Endothelial cell of umbilical vein (primary cell): ENCODE measurements around the gene LMO7. TPM values are rescaled to one million over a fixed set of nuclear protein-coding genes. Genes with fewer than 3 reads are reported as not detected.

ENCODE experiments used
- BruUV-seq: library from RNA; stranded (reverse); fragments of 400-500 nt; replicated peaks from 2 replicates; lab custom pipeline; 2021; lab: Mats Ljungman, UMichigan
- CTCF ChIA-PET: fragments of 300-600, 350-600 bp; sonication (Branson Sonifier 250); formaldehyde crosslinking; loops from one replicate; lab custom pipeline; 2021; ENCODE audit warnings: antibody characterized with exemption, inconsistent platforms; lab: Charles Lee
- POLR2A ChIA-PET: fragments of 300-600, 350-600 bp; sonication (Branson Sonifier 250); formaldehyde crosslinking; loops from one replicate; lab custom pipeline; 2021; ENCODE audit warnings: antibody characterized with exemption, inconsistent platforms; lab: Charles Lee
- DNase-seq: peaks from one replicate; pipeline ENCODE4 v3.0.0-alpha.2; 2011; ENCODE audit warnings: low read depth, low spot score
- FAIRE-seq: peaks from 2 replicates; lab custom pipeline; 2011; peaks lifted over from hg19 to GRCh38; lab: Jason Lieb, UNC
- H2AFZ ChIP-seq: 2 replicates; pipeline ENCODE4 v1.6.0; 2012; ENCODE audit warnings: low read depth, low read length, control low read depth, inconsistent platforms
- H3K27ac ChIP-seq: 2 replicates; pipeline ENCODE4 v1.5.1; 2011; ENCODE audit warnings: low read depth, mild to moderate bottlenecking, control low read depth, low read length, moderate library complexity; ENCODE audit not compliant: insufficient read depth
- H3K27me3 ChIP-seq, 2 experiments: 2 replicates each; pipeline versions ENCODE4 v1.6.0 to v1.6.1; 2011; ENCODE audit warnings: low read length in 2 of 2, mixed read lengths in 1 of 2; ENCODE audit not compliant: control insufficient read depth in 2 of 2, insufficient read depth in 2 of 2
- H3K36me3 ChIP-seq, 2 experiments: 2 replicates in 1 of 2; 3 replicates in 1 of 2; pipeline ENCODE4 v1.5.1; 2011; ENCODE audit warnings: low read length in 2 of 2, mild to moderate bottlenecking in 1 of 2, moderate library complexity in 1 of 2; ENCODE audit not compliant: control insufficient read depth in 2 of 2, insufficient read depth in 2 of 2; ENCODE audit errors: extremely low read depth in 1 of 2
- H3K4me1 ChIP-seq: 3 replicates; pipeline ENCODE4 v1.5.1; 2011; ENCODE audit warnings: mild to moderate bottlenecking, low read length; ENCODE audit not compliant: control insufficient read depth, insufficient read depth; ENCODE audit errors: extremely low read depth
- H3K4me2 ChIP-seq: 2 replicates; pipeline ENCODE4 v1.6.1; 2011; ENCODE audit warnings: low read length, control low read depth, mixed read lengths; ENCODE audit not compliant: insufficient read depth
- H3K4me3 ChIP-seq, 3 experiments: fragments of 200-600 bp in 1 of 3; sonication (generic), shearing (Covaris generic) in 1 of 3; replicated peaks in 1 of 3; 2 replicates each; pipeline ENCODE4 v1.5.1; 2011 to 2016; ENCODE audit warnings: control low read depth in 3 of 3, low read length in 3 of 3, mild to moderate bottlenecking in 2 of 3, inconsistent platforms in 1 of 3, low read depth in 1 of 3, moderate library complexity in 1 of 3; ENCODE audit not compliant: insufficient read depth in 1 of 3
- H3K79me2 ChIP-seq: 2 replicates; pipeline ENCODE4 v1.6.0; 2012; ENCODE audit warnings: low read length, inconsistent platforms; ENCODE audit not compliant: control insufficient read depth, insufficient read depth
- H3K9ac ChIP-seq: replicated peaks from 2 replicates; pipeline ENCODE3; 2011; ENCODE audit warnings: low read length, control low read depth; ENCODE audit not compliant: insufficient read depth; ENCODE audit errors: extremely low read depth
- H3K9me1 ChIP-seq: replicated peaks from 3 replicates; pipeline ENCODE4 v1.6.0; 2011; ENCODE audit warnings: mild to moderate bottlenecking, low read length; ENCODE audit not compliant: control insufficient read depth, insufficient read depth; ENCODE audit errors: extremely low read depth
- H3K9me3 ChIP-seq: replicated peaks from 2 replicates; pipeline ENCODE4 v1.5.1; 2012; ENCODE audit warnings: low read length, inconsistent platforms; ENCODE audit not compliant: control insufficient read depth, insufficient read depth
- H4K20me1 ChIP-seq: replicated peaks from 2 replicates; pipeline ENCODE3; 2011; ENCODE audit warnings: mild to moderate bottlenecking, low read length; ENCODE audit not compliant: control insufficient read depth, insufficient read depth; ENCODE audit errors: extremely low read depth
- EZH2 ChIP-seq: IDR thresholded peaks from 2 replicates; pipeline ENCODE4 v1.6.1; 2012; ENCODE audit warnings: borderline replicate concordance, low read depth, mild to moderate bottlenecking, moderate library complexity, low read length, inconsistent platforms; ENCODE audit not compliant: severe bottlenecking
- FOS ChIP-seq: IDR thresholded peaks from 2 replicates; pipeline ENCODE4 v1.6.1; 2011; ENCODE audit warnings: mild to moderate bottlenecking, low read length, moderate library complexity, borderline replicate concordance; ENCODE audit not compliant: insufficient read depth
- GATA2 ChIP-seq: IDR thresholded peaks from 2 replicates; pipeline ENCODE4 v1.7.0; 2011; ENCODE audit warnings: low read depth, mild to moderate bottlenecking, moderate library complexity, mixed read lengths, low read length; ENCODE audit not compliant: insufficient read length, insufficient read depth
- JUN ChIP-seq: IDR thresholded peaks from 2 replicates; pipeline ENCODE4 v1.6.1; 2011; ENCODE audit warnings: borderline replicate concordance, low read depth; ENCODE audit not compliant: insufficient read length, insufficient read depth
- MYC ChIP-seq: IDR thresholded peaks from one replicate; pipeline ENCODE4 v1.6.1; 2011; ENCODE audit warnings: mild to moderate bottlenecking, low read depth, low read length
- POLR2A ChIP-seq: IDR thresholded peaks from 2 replicates; pipeline ENCODE4 v1.6.1; 2012; ENCODE audit warnings: low read depth, mild to moderate bottlenecking, control low read depth, low read length
- POLR2AphosphoS5 ChIP-seq: IDR thresholded peaks from 2 replicates; pipeline ENCODE4 v1.6.1; 2012; ENCODE audit warnings: low read depth, mild to moderate bottlenecking, control low read depth, low read length, moderate library complexity; ENCODE audit not compliant: insufficient read depth
- dilution Hi-C: fragments of 300-500 bp; cut with MboI; formaldehyde crosslinking; loops from one replicate; pipeline ENCODE4 v1.15.0; 2019; ENCODE audit warnings: low sequenced_read_pairs; ENCODE audit not compliant: extremely low pct_ligation_motif_present
- intact Hi-C: fragments of 100-400 bp; cut with micrococcal nuclease; formaldehyde crosslinking; loops from one replicate; pipeline ENCODE4 v1.10.0; 2022
- polyA plus RNA-seq, 4 experiments: library from polyadenylated mRNA; depleted of rRNA in 3 of 4; stranded (reverse) in 3 of 4; unstranded in 1 of 4; fragments of >200 nt; gene quantifications; 2 replicates each; pipeline versions ENCODE4 v1.2.1 to v1.2.3, GENCODE V29; 2011 to 2012; ENCODE audit warnings: missing spikeins in 1 of 4
- total RNA-seq: library from RNA; stranded (reverse); gene quantifications from 2 replicates; pipeline ENCODE4 v1.2.3, GENCODE V29; 2021
- TF ChIP-seq, protein P1 (sequence below): IDR thresholded peaks from 2 replicates; pipeline ENCODE4 v1.6.1; 2011; ENCODE audit not compliant: insufficient read depth, insufficient read length
- TF ChIP-seq, protein P2 (sequence below), 2 donors: IDR thresholded peaks; 1 replicate in 1 of 2; 2 replicates in 1 of 2; pipeline ENCODE4 v1.5.1; 2011; ENCODE audit warnings: low read length in 2 of 2, mild to moderate bottlenecking in 2 of 2, moderate library complexity in 2 of 2, control low read depth in 1 of 2, inconsistent platforms in 1 of 2, low read depth in 1 of 2; ENCODE audit not compliant: insufficient read depth in 1 of 2; ENCODE audit errors: extremely low read depth in 1 of 2

Gene LMO7
- total and polyA plus RNA-seq, 2 donors (not counting 3 experiments of a cell fraction or from before 2014, with no cell fraction given), result 10.5 to 21.1 TPM

DNA sequence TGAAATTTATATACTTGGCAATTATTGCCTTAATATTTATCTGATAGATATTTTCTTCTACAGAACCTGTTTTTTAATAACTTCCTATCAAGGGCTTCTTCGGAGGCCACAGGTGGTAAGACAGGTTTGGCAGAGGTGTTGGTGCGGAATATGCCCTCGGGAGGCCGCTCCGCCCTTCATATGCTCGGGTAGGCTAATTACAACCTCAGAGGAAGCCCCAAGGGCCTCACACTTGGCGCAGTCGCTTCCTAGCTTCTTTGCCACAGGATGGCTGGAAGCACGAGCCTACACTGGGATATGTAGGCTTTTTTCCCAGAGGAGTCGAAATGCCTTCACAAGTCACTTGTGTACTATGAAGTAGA, 68.8 kb downstream of the LMO7 start:
- TSS peak; percentile 83 for BruUV-seq
- Histone ChIP-seq H3K4me3 (no peak overlapping the region), H2AFZ (peak overlapping the region; percentile 20), H4K20me1 (no peaks in the 10 kb centered on the region), H3K9me3 (no peaks in the 10 kb centered on the region), H3K4me1 (peaks cover 22% of the 10 kb centered on the region), H3K27me3 (no peaks in the 10 kb centered on the region), H3K79me2 (no peaks in the 10 kb centered on the region), H3K36me3 (no peaks in the 10 kb centered on the region), H3K27ac (peak overlapping the region; percentile 73), H3K9me1 (no peaks in the 10 kb centered on the region), H3K4me2 (peak overlapping the region; percentile 23), H3K9ac (peak overlapping the region; percentile 32)
- DNase-seq, result no peak
- CTCF ChIA-PET, result interaction anchor here (1.0 to 4.6 kb wide), 7 partner anchors 9 to 166 kb away, joined by 3 to 47 read pairs (median 4); no protein-coding TSS in a partner anchor
- intact Hi-C loops, result loop anchor here (1.0 kb wide), 1 partner anchor 11 kb away; no protein-coding TSS in a partner anchor
- FAIRE-seq, result no peak
- dilution Hi-C loops, result no loop called here
- POLR2A ChIA-PET, result no interaction called here
- TF ChIP-seq, protein P1, sequence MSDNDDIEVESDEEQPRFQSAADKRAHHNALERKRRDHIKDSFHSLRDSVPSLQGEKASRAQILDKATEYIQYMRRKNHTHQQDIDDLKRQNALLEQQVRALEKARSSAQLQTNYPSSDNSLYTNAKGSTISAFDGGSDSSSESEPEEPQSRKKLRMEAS, result no peak
- TF ChIP-seq EZH2, result no peak
- no peak for TF ChIP-seq FOS
- no peak for TF ChIP-seq GATA2
- no peak for TF ChIP-seq JUN
- TF ChIP-seq POLR2AphosphoS5, result no peak
- no peak for TF ChIP-seq MYC
- TF ChIP-seq, protein P2, sequence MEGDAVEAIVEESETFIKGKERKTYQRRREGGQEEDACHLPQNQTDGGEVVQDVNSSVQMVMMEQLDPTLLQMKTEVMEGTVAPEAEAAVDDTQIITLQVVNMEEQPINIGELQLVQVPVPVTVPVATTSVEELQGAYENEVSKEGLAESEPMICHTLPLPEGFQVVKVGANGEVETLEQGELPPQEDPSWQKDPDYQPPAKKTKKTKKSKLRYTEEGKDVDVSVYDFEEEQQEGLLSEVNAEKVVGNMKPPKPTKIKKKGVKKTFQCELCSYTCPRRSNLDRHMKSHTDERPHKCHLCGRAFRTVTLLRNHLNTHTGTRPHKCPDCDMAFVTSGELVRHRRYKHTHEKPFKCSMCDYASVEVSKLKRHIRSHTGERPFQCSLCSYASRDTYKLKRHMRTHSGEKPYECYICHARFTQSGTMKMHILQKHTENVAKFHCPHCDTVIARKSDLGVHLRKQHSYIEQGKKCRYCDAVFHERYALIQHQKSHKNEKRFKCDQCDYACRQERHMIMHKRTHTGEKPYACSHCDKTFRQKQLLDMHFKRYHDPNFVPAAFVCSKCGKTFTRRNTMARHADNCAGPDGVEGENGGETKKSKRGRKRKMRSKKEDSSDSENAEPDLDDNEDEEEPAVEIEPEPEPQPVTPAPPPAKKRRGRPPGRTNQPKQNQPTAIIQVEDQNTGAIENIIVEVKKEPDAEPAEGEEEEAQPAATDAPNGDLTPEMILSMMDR (IDR thresholded peaks at IDR 0.05; ENCODE audit: extremely low read depth in 1 of 2, insufficient read depth in 1 of 2, low read depth in 1 of 2, low read length in 2 of 2), result no peak
- no peak for TF ChIP-seq POLR2A
